A172 (cell line): ENCODE data around the gene PDLIM7. TPM values are rescaled to one million over a fixed set of nuclear protein-coding genes. Genes with fewer than 3 reads are reported as not detected.

Experiments used
- DNase-seq: peaks from one replicate; pipeline ENCODE4 v3.0.0-alpha.2; 2015; ENCODE audit warnings: low spot score
- total RNA-seq: library from RNA; depleted of rRNA; stranded (reverse); fragments of >200 nt; shearing (Covaris generic); gene quantifications from 2 replicates; pipeline ENCODE4 v1.2.3, GENCODE V29; 2014

The PDLIM7 gene
- total RNA-seq, 1 experiment from 2014 or later = 189 TPM

GRCh38 chr5:177505075-177505474 lies 7.7 kb upstream of the PDLIM7 start:
- no peak for DNase-seq

GRCh38 chr5:177504086-177505056 lies 7.0 kb upstream of the PDLIM7 start:
- DNase-seq = no peak

- DNase-seq = no peak
Measured at GRCh38 chr5:177503351-177504085, 6.1 kb upstream of the PDLIM7 start.

- DNase-seq = no peak
Measured at GRCh38 chr5:177502886-177503285, 5.5 kb upstream of the PDLIM7 start.

GRCh38 chr5:177501874-177502678 lies 4.7 kb upstream of the PDLIM7 start:
- DNase-seq = no peak

GRCh38 chr5:177500685-177501522 lies 3.5 kb upstream of the PDLIM7 start:
- peak; percentile 82 for DNase-seq

GRCh38 chr5:177499842-177500241 lies 2.4 kb upstream of the PDLIM7 start:
- DNase-seq = no peak

- DNase-seq = no peak
Measured at GRCh38 chr5:177498013-177498787, 796 bp upstream of the PDLIM7 start.

GRCh38 chr5:177496727-177497291 lies 595 bp downstream of the PDLIM7 start:
- peak; percentile 72 for DNase-seq

- DNase-seq = peak; percentile 73
Measured at GRCh38 chr5:177496070-177496726, 1.2 kb downstream of the PDLIM7 start.

GRCh38 chr5:177495243-177496060 lies 2.0 kb downstream of the PDLIM7 start:
- DNase-seq = peak; percentile 96

GRCh38 chr5:177494346-177495195 lies 2.8 kb downstream of the PDLIM7 start:
- peak; percentile 97 for DNase-seq

GRCh38 chr5:177493795-177494345 lies 3.5 kb downstream of the PDLIM7 start:
- DNase-seq = no peak

- DNase-seq = no peak
Measured at GRCh38 chr5:177492841-177493240, 4.6 kb downstream of the PDLIM7 start.

GRCh38 chr5:177491983-177492746 lies 5.2 kb downstream of the PDLIM7 start:
- DNase-seq = no peak

- DNase-seq = no peak
Measured at GRCh38 chr5:177491429-177491945, 5.9 kb downstream of the PDLIM7 start.
